ENCODE measurements around the gene THAP5.

THAP5 gene

GRCh38 chr7:108569381-108570145 is at the start of gene THAP5, which contains the start of gene DNAJB9:
Gene THAP5, minus strand, starts transcription at chr7:108569706. Its CDS starts 137 bp downstream, at chr7:108569569.
Gene DNAJB9, plus strand, starts transcription at chr7:108569874. Its CDS starts 1,853 bp downstream, at chr7:108571727.
- DNase-seq = peak; percentile 99

GRCh38 chr7:108618056-108618455 is 48.5 kb upstream of the THAP5 start:
- no peak for DNase-seq

GRCh38 chr7:108614896-108615295 is 45.4 kb upstream of the THAP5 start:
- DNase-seq = no peak

- no peak for DNase-seq
Measured at GRCh38 chr7:108613949-108614381, 44.5 kb upstream of the THAP5 start.

GRCh38 chr7:108613147-108613948 is 43.8 kb upstream of the THAP5 start:
- peak; percentile 71 for DNase-seq

- DNase-seq = no peak
Measured at GRCh38 chr7:108611268-108611667, 41.8 kb upstream of the THAP5 start.

GRCh38 chr7:108609643-108610042 is 40.1 kb upstream of the THAP5 start:
- no peak for DNase-seq

GRCh38 chr7:108605559-108606201 is 36.2 kb upstream of the THAP5 start:
- no peak for DNase-seq

GRCh38 chr7:108604307-108605077 is 35.0 kb upstream of the THAP5 start:
- DNase-seq = no peak

GRCh38 chr7:108603656-108604306 is 34.3 kb upstream of the THAP5 start:
- peak; percentile 23 for DNase-seq

- DNase-seq = no peak
Measured at GRCh38 chr7:108600399-108600798, 30.9 kb upstream of the THAP5 start.

GRCh38 chr7:108598914-108599580 is 29.5 kb upstream of the THAP5 start:
- no peak for DNase-seq

- peak; percentile 68 for DNase-seq
Measured at GRCh38 chr7:108598153-108598552, 28.6 kb upstream of the THAP5 start.

GRCh38 chr7:108596560-108596959 is 27.1 kb upstream of the THAP5 start:
- no peak for DNase-seq

GRCh38 chr7:108592646-108593201 is 23.2 kb upstream of the THAP5 start:
- peak; percentile 22 for DNase-seq

- DNase-seq = no peak
Measured at GRCh38 chr7:108590606-108591005, 21.1 kb upstream of the THAP5 start.

- no peak for DNase-seq
Measured at GRCh38 chr7:108589874-108590273, 20.4 kb upstream of the THAP5 start.

- no peak for DNase-seq
Measured at GRCh38 chr7:108589199-108589598, 19.7 kb upstream of the THAP5 start.

- no peak for DNase-seq
Measured at GRCh38 chr7:108586274-108586710, 16.8 kb upstream of the THAP5 start.

- DNase-seq = no peak
Measured at GRCh38 chr7:108585843-108586242, 16.3 kb upstream of the THAP5 start.

GRCh38 chr7:108584211-108584610 is 14.7 kb upstream of the THAP5 start:
- no peak for DNase-seq

Data from NCI-H345 (cell line).